Measurements from ENCODE around the gene MAN2B2. TPM values are rescaled to one million over a fixed set of nuclear protein-coding genes. Genes with fewer than 3 reads are reported as not detected.

Gene MAN2B2
- total RNA-seq, 1 experiment from 2014 or later: 27.8 TPM

DNA sequence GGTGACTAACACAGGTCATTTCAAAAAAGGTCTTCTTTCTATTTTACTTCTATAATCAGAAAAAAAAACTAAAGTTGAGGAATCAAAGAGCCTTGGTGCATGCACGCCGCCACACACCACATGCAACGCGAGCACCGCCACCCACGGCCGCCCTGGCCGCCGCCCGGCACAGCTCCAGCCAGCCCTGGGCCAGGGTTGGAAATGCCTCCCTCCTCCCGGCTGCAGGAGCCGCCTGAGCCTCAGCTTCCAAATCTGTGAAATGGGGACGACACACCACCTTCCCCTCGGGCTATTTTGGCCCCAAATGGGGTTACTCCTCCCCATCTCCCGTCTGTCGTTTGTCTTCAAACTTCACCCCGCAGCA is 39.7 kb upstream of the MAN2B2 start:
- no TSS peak for BruUV-seq (replicated peaks)
- CTCF ChIA-PET: no interaction called here

DNA sequence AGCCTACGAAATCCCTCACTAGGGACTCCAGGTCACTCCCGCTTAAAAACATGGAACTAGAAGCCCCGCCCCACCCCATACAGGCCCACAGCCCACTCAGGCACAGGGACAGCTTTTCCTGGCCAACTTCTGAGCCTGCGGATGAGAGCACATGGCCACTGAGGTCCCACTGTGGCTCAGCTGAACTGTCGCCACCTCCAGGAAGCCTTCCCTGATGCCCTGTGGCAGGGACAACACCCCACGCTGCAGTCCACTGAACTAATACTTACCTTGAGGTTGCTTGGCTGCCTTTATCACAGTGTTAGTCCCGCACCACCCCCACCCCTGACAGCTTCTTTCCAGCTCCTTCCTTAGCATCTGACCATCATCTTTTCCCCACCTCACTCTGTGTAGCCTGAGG is 39.3 kb upstream of the MAN2B2 start:
- DNase-seq: no peak
- Histone ChIP-seq H3K79me2 (ENCODE audit: low read depth) (no peaks in the 10 kb centered on the region), H3K4me1 (replicated peaks; ENCODE audit: insufficient read depth) (no peaks in the 10 kb centered on the region), H4K20me1 (ENCODE audit: insufficient read depth) (no peaks in the 10 kb centered on the region), H3K9me2 (ENCODE audit: insufficient read depth) (no peaks in the 10 kb centered on the region), H3K27me3 (ENCODE audit: insufficient read depth, low read depth) (no peaks in the 10 kb centered on the region), H2AFZ (no peak overlapping the region), H3F3A (ENCODE audit: insufficient read depth, low read depth) (no peaks in the 10 kb centered on the region), H3K4me3 (no peak overlapping the region), H3K9me3 (ENCODE audit: insufficient read depth, low read depth) (no peaks in the 10 kb centered on the region), H3K4me2 (no peak overlapping the region), H3K36me3 (ENCODE audit: low read depth) (no peaks in the 10 kb centered on the region), H3K27ac (no peak overlapping the region)
- intact Hi-C loops (cut with micrococcal nuclease; ENCODE audit: unreplicated experiment): no loop called here
- BruUV-seq (replicated peaks): no TSS peak
- TF ChIP-seq CTCF (conservative IDR thresholded peaks at IDR 0.05): no peak
- TF ChIP-seq EZH2 (IDR thresholded peaks at IDR 0.05; ENCODE audit: low read depth): no peak
- POLR2A ChIA-PET (ENCODE audit: unreplicated experiment): no interaction called here
- CTCF ChIA-PET: no interaction called here

More for the DNA sequence above, 39.7 kb upstream of the MAN2B2 start:
- Histone ChIP-seq H3K79me2 (ENCODE audit: low read depth) (no peaks in the 10 kb centered on the region), H2AFZ (no peak overlapping the region), H3K27me3 (ENCODE audit: insufficient read depth, low read depth) (no peaks in the 10 kb centered on the region), H3K9me3 (ENCODE audit: insufficient read depth, low read depth) (no peaks in the 10 kb centered on the region), H3K36me3 (ENCODE audit: low read depth) (no peaks in the 10 kb centered on the region), H3F3A (ENCODE audit: insufficient read depth, low read depth) (no peaks in the 10 kb centered on the region), H3K27ac (no peak overlapping the region), H3K9me2 (ENCODE audit: insufficient read depth) (no peaks in the 10 kb centered on the region), H3K4me3 (no peak overlapping the region), H4K20me1 (ENCODE audit: insufficient read depth) (no peaks in the 10 kb centered on the region), H3K4me2 (no peak overlapping the region), H3K4me1 (replicated peaks; ENCODE audit: insufficient read depth) (no peaks in the 10 kb centered on the region)
- no peak for DNase-seq
- intact Hi-C loops (cut with micrococcal nuclease; ENCODE audit: unreplicated experiment): no loop called here
- no peak for TF ChIP-seq EZH2 (IDR thresholded peaks at IDR 0.05; ENCODE audit: low read depth)
- TF ChIP-seq CTCF (conservative IDR thresholded peaks at IDR 0.05): no peak
- POLR2A ChIA-PET (ENCODE audit: unreplicated experiment): no interaction called here

GRCh38 chr4:6538111-6538510 is 36.9 kb upstream of the MAN2B2 start:
- Histone ChIP-seq H3K36me3 (ENCODE audit: low read depth) (no peaks in the 10 kb centered on the region), H4K20me1 (ENCODE audit: insufficient read depth) (no peaks in the 10 kb centered on the region), H3K27ac (no peak overlapping the region), H2AFZ (no peak overlapping the region), H3K4me3 (no peak overlapping the region), H3F3A (ENCODE audit: insufficient read depth, low read depth) (no peaks in the 10 kb centered on the region), H3K79me2 (ENCODE audit: low read depth) (no peaks in the 10 kb centered on the region), H3K9me2 (ENCODE audit: insufficient read depth) (no peaks in the 10 kb centered on the region), H3K27me3 (ENCODE audit: insufficient read depth, low read depth) (no peaks in the 10 kb centered on the region), H3K4me1 (replicated peaks; ENCODE audit: insufficient read depth) (no peaks in the 10 kb centered on the region), H3K9me3 (ENCODE audit: insufficient read depth, low read depth) (no peaks in the 10 kb centered on the region), H3K4me2 (no peak overlapping the region)
- BruUV-seq (replicated peaks): no TSS peak
- intact Hi-C loops (cut with micrococcal nuclease; ENCODE audit: unreplicated experiment): no loop called here
- no peak for DNase-seq
- ChIA-PET CTCF (no interaction called here), POLR2A (ENCODE audit: unreplicated experiment) (no interaction called here)
- no peak for TF ChIP-seq EZH2 (IDR thresholded peaks at IDR 0.05; ENCODE audit: low read depth)
- no peak for TF ChIP-seq CTCF (conservative IDR thresholded peaks at IDR 0.05)

Measured in PC-9 (cell line).